ENCODE measurements around the gene HSPBP1. TPM values are rescaled to one million over a fixed set of nuclear protein-coding genes. Genes with fewer than 3 reads are reported as not detected.

Gene HSPBP1
- total RNA-seq, 1 experiment from 2014 or later = 63.0 TPM

DNA sequence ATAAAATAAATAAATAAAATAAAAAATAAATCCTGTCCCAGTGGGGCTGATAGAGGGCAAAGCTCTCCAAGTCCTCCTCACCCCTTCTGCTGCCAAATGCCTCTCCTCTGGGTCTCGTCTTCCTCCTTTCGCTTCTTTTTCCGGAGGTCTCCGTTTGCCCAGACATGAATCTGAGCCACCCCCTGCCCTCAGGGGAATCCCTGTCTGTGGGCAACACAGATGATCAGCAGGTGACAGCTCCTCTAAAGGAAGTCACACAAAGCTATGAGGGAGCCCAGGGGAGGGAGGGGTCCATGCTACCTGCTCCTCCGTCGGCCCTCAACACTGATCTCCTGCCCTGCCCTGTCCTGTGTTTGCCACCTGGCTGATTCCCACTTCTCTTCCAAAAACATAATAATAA is 44.8 kb upstream of the HSPBP1 start:
- Histone ChIP-seq H2AFZ (ENCODE audit: low read depth, low read length, poor library complexity, severe bottlenecking) (no peak overlapping the region), H3K4me1 (ENCODE audit: control insufficient read depth in 1 of 2, insufficient read depth in 2 of 2, low read length in 2 of 2) (peaks cover 5 to 14% of the 10 kb centered on the region in 2 experiments; a peak in 3 of 4 replicates), H3K9ac (ENCODE audit: low read length) (no peak overlapping the region), H3K9me2 (ENCODE audit: insufficient read depth) (no peaks in the 10 kb centered on the region), H3K79me2 (ENCODE audit: insufficient read depth, low read length) (no peaks in the 10 kb centered on the region), H3K4me2 (ENCODE audit: low read length) (no peak overlapping the region), H3K4me3 (replicated peaks in 1 of 2; ENCODE audit: low read depth in 1 of 2, low read length in 2 of 2) (no peak overlapping the region), H3K36me3 (ENCODE audit: control insufficient read depth in 1 of 2, insufficient read depth in 2 of 2, low read length in 2 of 2) (no peaks in the 10 kb centered on the region), H3K27me3 (ENCODE audit: insufficient read depth, low read length) (no peaks in the 10 kb centered on the region), H3K27ac (ENCODE audit: low read depth, low read length) (no peak overlapping the region), H4K20me1 (ENCODE audit: insufficient read depth) (no peaks in the 10 kb centered on the region), H3K9me3 (ENCODE audit: control insufficient read depth in 1 of 2, insufficient read depth in 1 of 2, low read depth in 1 of 2, low read length in 2 of 2) (no peaks in the 10 kb centered on the region)
- BruUV-seq (replicated peaks) = no TSS peak
- intact Hi-C loops (cut with micrococcal nuclease) = no loop called here
- ChIA-PET CTCF (no interaction called here), POLR2A (no interaction called here), RAD21 (ENCODE audit: low non-redundant PET in 1 of 2, low total read pairs in 2 of 2, uncharacterized antibody in 2 of 2, unreplicated experiment in 2 of 2) (no interaction called here)
- no peak for ATAC-seq
- no peak for DNase-seq (ENCODE audit: low read depth, low spot score)
- TF ChIP-seq SIN3A (IDR thresholded peaks at IDR 0.05; ENCODE audit: low read depth) (no peak), EZH2 (IDR thresholded peaks at IDR 0.05) (no peak), CEBPB (IDR thresholded peaks at IDR 0.05; ENCODE audit: low read depth) (no peak), EGR1 (IDR thresholded peaks at IDR 0.05; ENCODE audit: low read depth) (no peak), ZFX (IDR thresholded peaks at IDR 0.05) (no peak), ELF1 (IDR thresholded peaks at IDR 0.05; ENCODE audit: borderline replicate concordance, low read depth) (no peak), POLR2AphosphoS5 (IDR thresholded peaks at IDR 0.05; ENCODE audit: low read depth, low read length) (no peak), TCF7L2 (IDR thresholded peaks at IDR 0.05; ENCODE audit: borderline replicate concordance, extremely low read depth, insufficient read depth, insufficient read length) (no peak), SRF (IDR thresholded peaks at IDR 0.05; ENCODE audit: low read depth) (no peak), RAD21 (IDR thresholded peaks at IDR 0.05; ENCODE audit: low read depth) (no peak), YY1 (IDR thresholded peaks at IDR 0.05; ENCODE audit: extremely low read depth, insufficient replicate concordance, low read depth, low read length) (no peak), JUND (IDR thresholded peaks at IDR 0.05) (no peak), CBX3 (IDR thresholded peaks at IDR 0.05; ENCODE audit: low read depth) (no peak)
- TF ChIP-seq, protein P1, sequence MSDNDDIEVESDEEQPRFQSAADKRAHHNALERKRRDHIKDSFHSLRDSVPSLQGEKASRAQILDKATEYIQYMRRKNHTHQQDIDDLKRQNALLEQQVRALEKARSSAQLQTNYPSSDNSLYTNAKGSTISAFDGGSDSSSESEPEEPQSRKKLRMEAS (IDR thresholded peaks at IDR 0.05) = no peak
- TF ChIP-seq, protein P2, sequence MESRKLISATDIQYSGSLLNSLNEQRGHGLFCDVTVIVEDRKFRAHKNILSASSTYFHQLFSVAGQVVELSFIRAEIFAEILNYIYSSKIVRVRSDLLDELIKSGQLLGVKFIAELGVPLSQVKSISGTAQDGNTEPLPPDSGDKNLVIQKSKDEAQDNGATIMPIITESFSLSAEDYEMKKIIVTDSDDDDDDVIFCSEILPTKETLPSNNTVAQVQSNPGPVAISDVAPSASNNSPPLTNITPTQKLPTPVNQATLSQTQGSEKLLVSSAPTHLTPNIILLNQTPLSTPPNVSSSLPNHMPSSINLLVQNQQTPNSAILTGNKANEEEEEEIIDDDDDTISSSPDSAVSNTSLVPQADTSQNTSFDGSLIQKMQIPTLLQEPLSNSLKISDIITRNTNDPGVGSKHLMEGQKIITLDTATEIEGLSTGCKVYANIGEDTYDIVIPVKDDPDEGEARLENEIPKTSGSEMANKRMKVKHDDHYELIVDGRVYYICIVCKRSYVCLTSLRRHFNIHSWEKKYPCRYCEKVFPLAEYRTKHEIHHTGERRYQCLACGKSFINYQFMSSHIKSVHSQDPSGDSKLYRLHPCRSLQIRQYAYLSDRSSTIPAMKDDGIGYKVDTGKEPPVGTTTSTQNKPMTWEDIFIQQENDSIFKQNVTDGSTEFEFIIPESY (IDR thresholded peaks at IDR 0.05; ENCODE audit: extremely low read depth, insufficient replicate concordance, low read length) = no peak
- TF ChIP-seq, protein P3, sequence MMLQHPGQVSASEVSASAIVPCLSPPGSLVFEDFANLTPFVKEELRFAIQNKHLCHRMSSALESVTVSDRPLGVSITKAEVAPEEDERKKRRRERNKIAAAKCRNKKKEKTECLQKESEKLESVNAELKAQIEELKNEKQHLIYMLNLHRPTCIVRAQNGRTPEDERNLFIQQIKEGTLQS (IDR thresholded peaks at IDR 0.05) = no peak
